ENCODE data around the gene AASS. TPM values are rescaled to one million over a fixed set of nuclear protein-coding genes. Genes with fewer than 3 reads are reported as not detected.

The AASS gene
- total and polyA plus RNA-seq, 12 donors: 7.7 to 27.8 (median 20.2) TPM

- no peak for TF ChIP-seq POLR2A (IDR thresholded peaks at IDR 0.05)
- TF ChIP-seq CTCF (IDR thresholded peaks at IDR 0.05): no peak
- H3K4me1 ChIP-seq (replicated peaks in 1 of 2): no peaks in the 10 kb centered on the region
- DNase-seq: no peak
- H3K36me3 ChIP-seq (replicated peaks in 1 of 2): no peaks in the 10 kb centered on the region
- H3K27ac ChIP-seq: no peak overlapping the region
- no peaks in the 10 kb centered on the region for H3K27me3 ChIP-seq
- intact Hi-C loops (cut with DNase I): no loop called here
- no peak overlapping the region for H3K4me3 ChIP-seq
- 45 to 61% (median 55%) methylated on average over 1 of the region's 1 CpG for WGBS, 4 donors
- H3K9me3 ChIP-seq (replicated peaks in 1 of 3): no peaks in the 10 kb centered on the region
Measured at GRCh38 chr7:122070062-122070461, 74.0 kb downstream of the AASS start.

- H3K9me3 ChIP-seq (replicated peaks in 1 of 3): no peaks in the 10 kb centered on the region
- no peak overlapping the region for H3K27ac ChIP-seq
- intact Hi-C loops (cut with DNase I): no loop called here
- no peak for DNase-seq
- H3K36me3 ChIP-seq (replicated peaks in 1 of 2): no peaks in the 10 kb centered on the region
- no peaks in the 10 kb centered on the region for H3K4me1 ChIP-seq (replicated peaks in 1 of 2)
- 43 to 59% (median 52%) methylated on average over 3 of the region's 3 CpGs for WGBS, 4 donors
- TF ChIP-seq POLR2A (IDR thresholded peaks at IDR 0.05) (no peak), CTCF (IDR thresholded peaks at IDR 0.05) (no peak)
- no peak overlapping the region for H3K4me3 ChIP-seq
- H3K27me3 ChIP-seq: no peaks in the 10 kb centered on the region
Measured at GRCh38 chr7:122068999-122069398, 75.0 kb downstream of the AASS start.

GRCh38 chr7:122068046-122068445, 76.0 kb downstream of the AASS start:
- WGBS, 4 donors: 76 to 84% (median 81%) methylated on average over 1 of the region's 1 CpG
- Histone ChIP-seq H3K4me1 (replicated peaks in 1 of 2) (no peaks in the 10 kb centered on the region), H3K27ac (no peak overlapping the region), H3K27me3 (no peaks in the 10 kb centered on the region), H3K4me3 (no peak overlapping the region), H3K36me3 (replicated peaks in 1 of 2) (no peaks in the 10 kb centered on the region), H3K9me3 (replicated peaks in 1 of 3) (no peaks in the 10 kb centered on the region)
- DNase-seq: no peak
- intact Hi-C loops (cut with DNase I): no loop called here
- TF ChIP-seq CTCF (IDR thresholded peaks at IDR 0.05): no peak
- no peak for TF ChIP-seq POLR2A (IDR thresholded peaks at IDR 0.05)

- no peak overlapping the region for H3K4me3 ChIP-seq
- DNase-seq: no peak
- 79 to 82% (median 80%) methylated on average over 1 of the region's 1 CpG; no CpG with 5 or more reads in 1 of the 4 donors for WGBS, 4 donors
- no peaks in the 10 kb centered on the region for H3K36me3 ChIP-seq (replicated peaks in 1 of 2)
- no peaks in the 10 kb centered on the region for H3K9me3 ChIP-seq (replicated peaks in 1 of 3)
- TF ChIP-seq CTCF (IDR thresholded peaks at IDR 0.05) (no peak), POLR2A (IDR thresholded peaks at IDR 0.05) (no peak)
- intact Hi-C loops (cut with DNase I): no loop called here
- no peaks in the 10 kb centered on the region for H3K4me1 ChIP-seq (replicated peaks in 1 of 2)
- no peak overlapping the region for H3K27ac ChIP-seq
- H3K27me3 ChIP-seq: no peaks in the 10 kb centered on the region
Measured at GRCh38 chr7:122067077-122067476, 77.0 kb downstream of the AASS start.

All from adrenal gland (tissue), 12 donors.